Pons (tissue), 1 donor: ENCODE measurements around the gene PPP6C.
"Not testable (repeated sequence)": the region's sequence is repeated elsewhere in the genome, so short reads cannot be mapped to it uniquely, and the experiment has no call there.

Source experiments
- DNase-seq: peaks from one replicate; pipeline ENCODE4 v3.0.0-alpha.2; 2016; ENCODE audit warnings: low spot score

Gene PPP6C

DNA sequence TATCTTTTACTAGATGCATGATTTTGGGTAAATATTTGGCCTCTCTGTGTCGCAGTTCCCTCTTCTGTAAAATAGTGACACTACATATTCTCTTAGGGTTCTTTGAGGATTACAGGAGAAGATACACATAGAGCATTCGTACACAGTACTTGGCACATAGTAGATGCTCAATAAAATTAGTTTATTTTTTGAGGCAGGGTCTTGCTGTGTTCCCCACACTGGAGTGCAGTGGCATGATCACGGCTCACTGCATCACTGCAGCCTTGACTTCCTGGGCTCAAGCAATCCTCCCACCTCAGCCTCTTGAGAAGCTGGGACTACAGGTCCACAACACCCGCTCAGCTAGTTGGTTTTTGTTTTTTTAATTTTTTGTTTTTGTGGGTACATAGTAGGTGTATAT is 47.9 kb downstream of the PPP6C start:
- DNase-seq, result no peak

DNA sequence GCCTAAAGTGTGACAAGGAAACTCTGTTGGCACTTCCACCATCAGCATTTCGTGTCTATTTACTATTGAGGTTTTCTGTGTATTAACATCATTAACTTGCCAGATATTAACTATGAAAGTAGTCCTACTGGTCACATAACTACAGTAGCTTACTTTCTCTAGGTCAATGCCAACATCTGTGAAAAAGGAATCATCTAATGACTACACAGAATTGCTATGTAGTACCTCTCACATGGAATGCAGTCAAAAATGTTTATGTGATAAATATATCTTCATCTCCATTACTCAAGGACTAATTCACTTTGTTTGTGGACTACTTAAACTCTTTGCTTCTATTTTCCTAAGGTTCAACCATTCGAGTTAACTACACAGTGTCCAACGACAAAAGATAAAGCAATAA is 48.4 kb downstream of the PPP6C start:
- DNase-seq, result no peak

DNA sequence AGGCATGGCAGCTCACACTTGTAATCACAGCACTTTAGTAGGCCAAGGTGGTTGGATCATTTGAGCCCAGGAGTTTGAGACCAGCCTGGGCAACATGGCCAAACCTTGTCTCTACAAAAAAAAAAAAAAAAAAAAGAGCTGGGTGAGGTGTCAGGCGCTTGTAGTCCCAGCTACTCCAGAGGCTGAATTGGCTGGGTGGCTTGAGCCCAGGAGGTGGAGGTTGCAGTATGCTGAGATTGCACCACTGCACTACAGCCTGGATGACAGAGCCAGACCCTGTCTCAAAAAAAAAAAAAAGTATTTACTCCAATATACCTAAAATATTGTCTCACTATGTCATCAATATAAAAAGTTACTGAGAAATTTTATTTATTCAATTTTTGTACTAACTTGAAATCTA is 49.0 kb downstream of the PPP6C start:
- DNase-seq, result no peak

DNA sequence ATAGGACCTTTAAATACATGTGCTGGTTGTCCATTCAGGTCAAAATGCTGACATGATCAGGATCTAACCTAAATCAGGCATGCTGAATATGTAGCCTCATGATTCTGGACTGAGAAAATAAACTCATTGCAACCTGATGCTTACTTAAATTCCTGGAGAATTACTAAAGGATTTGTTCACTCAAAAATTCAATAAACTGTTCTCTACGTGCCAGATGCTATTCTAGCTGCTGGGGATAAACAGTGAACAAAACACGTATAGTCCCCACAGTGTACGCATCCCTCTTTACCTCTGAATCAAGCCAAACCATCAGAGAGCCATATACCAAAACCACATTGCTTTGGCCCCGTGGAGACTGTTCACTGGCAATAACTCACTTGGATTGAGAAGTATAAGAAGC is 52.4 kb downstream of the PPP6C start:
- no peak for DNase-seq

DNA sequence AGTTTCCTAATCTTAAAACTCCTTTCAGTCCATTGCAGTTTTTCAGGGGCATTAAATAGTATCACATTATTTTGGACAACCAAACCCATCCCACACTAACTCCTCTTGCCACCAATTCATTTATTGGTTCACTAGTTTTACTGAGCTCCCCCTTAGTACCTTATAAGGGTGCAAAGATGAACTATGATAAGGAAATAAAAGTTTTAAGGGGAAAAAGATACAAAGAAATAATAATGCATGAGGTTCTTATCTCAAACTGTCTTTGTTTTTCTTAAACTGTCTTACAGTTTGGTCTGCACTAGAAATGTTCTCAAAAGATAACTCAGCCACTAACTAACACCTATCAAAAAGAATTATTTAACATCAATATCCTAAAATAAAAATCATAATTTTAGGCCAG is 54.6 kb downstream of the PPP6C start:
- no peak for DNase-seq

DNA sequence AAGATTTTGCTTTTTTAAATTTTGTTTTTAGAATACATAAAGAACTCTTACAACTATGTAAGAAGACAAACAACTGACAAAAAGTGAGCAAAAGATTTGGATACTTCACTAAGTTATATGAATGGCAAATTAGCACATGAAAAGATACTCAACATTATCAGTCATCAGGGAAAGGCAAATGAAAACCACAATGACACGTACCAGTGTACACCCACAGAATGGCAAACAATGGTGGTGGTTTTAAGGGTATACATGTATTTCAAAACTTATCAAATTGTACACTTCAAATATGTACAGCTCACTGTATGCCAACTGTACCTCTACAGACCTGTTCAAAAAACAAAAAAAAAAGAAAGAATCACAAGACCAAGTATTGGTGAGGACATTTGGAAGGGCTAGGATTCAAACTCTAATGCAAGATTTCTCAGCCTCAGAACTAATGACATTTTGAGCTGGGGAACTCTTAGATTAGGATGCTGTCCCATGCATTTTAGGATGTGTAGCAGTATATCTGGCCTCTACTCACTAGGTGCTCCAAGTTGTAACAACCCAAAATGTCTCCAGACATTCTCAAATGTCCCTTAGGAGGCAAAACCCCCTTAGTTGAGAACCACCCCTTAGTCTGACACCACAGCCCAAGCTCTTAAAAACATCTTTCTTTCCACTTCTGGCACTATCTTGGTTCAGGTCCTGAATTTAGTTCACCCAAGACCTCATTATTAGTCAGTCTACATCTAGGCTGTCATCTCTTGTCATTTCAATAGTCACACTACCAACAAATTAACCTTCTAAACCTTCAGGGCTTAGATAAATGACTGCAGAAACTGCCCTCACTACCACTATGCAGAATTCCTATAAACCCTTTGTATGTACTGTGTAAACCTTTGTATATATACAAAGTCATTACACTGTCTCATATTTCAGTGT is 55.9 kb downstream of the PPP6C start:
- DNase-seq, result no peak

DNA sequence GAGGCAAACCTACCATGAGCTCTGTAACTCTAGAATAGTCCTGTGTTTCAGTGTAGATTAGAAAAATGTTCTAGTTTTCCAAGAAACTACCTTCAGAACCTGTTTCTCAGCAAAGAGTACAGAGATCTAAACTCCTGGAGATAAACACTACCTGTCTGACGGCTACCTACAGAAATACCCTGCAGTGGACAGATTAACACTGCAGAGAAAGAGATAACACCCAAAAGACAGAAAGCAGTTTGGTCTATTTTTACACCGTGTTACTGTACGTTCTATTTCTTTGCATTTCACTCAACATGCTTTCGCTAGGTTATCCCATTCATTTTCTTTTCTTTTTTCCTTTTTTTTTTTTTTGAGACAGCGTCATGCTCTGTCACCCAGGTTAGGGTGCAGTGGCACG is 57.8 kb downstream of the PPP6C start:
- DNase-seq, result no peak

DNA sequence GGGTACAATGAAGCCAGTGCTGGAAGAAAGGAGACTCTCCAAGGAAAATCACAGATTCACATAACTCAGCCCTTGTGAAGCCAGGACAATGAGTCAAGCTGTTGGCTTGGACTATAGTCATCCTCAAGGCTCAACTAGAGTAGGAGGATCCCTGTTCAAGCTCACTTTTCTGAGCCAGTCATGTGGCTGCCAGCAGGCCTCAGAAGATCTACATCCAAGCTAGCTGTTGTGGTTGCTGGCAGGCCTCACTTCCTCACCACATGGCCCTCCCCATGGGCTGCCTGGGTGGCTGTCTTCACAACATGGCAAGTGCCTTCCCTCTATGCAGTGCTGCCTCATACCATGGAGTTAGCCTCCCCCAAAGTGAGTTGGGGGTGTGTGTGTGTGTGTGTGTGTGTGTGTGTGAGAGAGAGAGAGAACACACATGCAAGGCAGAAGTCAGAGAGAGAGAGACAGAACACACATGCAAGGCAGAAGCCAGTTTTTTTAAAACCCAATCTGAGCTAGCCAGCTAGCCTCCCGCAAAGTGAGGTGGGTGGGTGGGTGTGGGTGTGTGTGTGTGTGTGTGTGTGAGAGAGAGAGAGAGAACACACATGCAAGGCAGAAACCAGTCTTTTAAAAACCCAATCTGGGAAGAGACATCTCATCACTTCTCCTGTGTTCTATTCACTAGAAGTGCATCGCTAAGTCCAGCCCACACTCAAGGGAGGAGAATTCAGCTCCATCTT is 63.4 kb downstream of the PPP6C start:
- peak; percentile 79 for DNase-seq

DNA sequence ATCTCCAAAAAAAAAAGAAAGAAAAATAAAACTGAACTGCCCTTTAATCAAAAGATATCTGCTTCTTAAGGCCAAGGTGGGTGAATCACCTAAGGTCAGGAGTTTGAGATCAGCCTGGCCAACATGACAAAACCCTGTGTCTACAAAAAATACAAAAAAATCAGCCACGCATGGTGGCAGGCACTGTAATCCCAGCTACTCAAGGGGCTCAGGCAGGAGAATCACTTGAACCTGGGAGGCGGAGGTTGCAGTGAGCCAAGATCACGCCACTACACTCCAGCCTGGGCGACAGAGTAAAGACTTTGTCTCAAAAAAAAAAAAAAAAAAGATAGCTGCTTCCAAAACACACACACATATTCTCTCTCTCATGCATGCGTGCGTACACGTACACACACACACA is 64.1 kb downstream of the PPP6C start:
- DNase-seq, result no peak

DNA sequence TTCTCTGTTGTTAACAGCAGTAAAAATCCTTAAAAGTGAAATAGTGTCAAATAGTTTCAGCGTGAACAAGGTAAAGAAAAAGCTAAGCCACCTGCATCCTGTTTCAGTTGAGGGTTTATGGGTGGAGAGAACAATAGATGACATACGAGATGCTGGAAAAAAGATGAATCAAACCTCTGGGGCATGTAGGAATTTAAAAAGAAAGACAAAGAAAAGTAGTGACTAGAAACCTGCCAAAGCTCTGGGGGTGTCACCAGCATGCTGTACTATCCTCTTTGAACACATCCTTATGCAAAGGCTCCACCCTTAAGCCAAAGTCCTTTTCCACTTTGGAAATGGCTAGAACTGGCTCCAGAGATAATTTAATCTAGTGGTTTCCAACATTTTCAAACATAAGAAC is 68.5 kb downstream of the PPP6C start:
- DNase-seq, result no peak

DNA sequence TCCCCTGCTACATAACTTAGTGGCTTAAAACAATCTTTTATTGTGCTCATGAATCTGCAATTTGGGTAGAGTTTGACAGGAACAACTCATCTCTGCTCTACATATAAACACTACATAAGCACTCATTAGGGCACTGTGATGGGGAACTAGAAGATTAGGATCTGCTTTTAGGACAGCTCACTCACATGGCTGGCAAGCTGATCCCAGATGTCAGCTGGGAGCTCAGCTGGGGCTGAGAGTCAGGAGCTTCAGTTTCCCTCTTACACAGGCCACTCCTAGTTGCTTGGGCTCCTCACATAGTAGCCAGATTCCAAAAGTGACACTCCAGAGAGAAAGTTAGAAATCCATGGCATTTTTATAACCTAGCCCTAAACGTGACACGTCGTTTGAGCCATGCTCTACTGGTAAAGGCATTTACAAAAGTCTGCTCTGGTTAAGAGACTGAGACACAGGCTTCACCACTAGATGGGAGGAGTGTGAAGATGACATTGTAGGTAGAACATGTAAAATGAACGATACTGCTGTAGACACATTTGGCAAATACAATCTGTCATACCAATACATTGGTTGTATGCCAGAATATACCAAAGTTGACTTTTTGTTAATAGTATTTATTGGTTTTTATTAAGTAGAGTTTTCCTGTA is 69.8 kb downstream of the PPP6C start:
- DNase-seq, result no peak

DNA sequence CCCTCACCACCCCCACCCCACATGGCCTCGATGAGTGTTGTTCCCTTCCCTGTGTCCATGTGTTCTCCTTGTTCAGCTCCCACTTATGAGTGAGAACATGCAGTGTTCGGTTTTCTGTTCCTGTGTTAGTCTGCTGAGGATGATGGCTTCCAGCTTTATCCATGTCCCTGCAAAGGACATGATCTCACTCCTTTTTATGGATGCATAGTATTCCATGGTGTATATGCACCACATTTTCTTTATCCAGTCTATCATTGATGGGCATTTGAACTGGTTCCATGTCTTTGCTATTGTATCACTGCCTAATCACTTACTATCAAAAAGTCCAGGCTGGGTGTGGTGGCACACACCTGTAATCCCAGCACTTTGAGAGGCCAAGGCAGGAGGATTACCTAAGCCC is 70.9 kb downstream of the PPP6C start:
- DNase-seq, result not testable (repeated sequence)

DNA sequence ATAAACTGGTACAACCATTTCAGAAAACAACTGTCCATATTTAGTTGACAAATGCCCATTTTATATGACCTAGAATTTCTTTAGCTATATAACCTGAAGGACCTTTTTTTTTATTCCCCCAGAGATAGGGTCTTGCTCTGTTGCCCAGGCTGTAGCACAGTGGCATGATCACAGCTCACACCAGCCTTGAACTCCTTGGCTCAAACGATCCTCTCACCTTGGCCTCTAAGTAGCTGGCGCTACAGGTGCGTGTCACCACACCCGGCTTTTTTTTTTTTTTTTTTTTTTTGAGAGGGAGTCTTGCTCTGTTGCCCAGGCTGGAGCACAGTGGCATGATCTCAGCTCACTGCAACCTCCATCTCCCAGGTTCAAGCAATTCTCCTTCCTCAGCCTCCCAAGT is 75.1 kb downstream of the PPP6C start:
- not testable (repeated sequence) for DNase-seq

DNA sequence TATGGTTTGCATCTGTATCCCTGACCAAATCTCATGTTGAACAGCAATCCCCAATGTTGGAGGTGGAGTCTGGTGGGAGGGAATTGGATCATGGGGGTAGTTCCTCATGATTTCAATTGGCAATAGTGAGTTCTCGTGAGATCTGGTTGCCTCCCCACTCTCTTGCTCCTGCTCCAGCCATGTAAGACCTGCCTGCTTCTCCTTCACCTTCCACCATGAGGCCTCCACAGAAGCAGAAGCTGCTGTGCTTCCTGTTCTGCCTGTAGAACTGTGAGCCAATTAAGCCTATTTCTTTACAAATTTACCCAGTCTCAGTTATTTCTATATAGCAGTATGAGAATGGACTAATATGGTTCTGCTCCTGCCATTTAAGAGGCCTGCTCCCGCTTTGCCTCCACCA is 79.1 kb downstream of the PPP6C start:
- no peak for DNase-seq

DNA sequence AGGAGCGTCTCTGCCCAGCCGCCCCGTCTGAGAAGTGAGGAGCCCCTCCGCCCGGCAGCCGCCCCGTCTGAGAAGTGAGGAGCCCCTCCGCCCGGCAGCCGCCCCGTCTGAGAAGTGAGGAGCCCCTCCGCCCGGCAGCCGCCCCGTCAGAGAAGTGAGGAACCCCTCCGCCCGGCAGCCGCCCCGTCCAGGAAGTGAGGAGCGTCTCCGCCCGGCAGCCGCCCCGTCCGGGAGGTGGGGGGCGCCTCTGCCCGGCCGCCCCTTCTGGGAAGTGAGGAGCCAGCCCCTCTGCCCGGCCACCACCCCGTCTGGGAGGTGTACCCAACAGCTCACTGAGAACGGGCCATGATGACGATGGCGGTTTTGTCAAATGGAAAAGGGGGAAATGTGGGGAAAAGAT is 81.1 kb downstream of the PPP6C start:
- DNase-seq, result not testable (repeated sequence)

DNA sequence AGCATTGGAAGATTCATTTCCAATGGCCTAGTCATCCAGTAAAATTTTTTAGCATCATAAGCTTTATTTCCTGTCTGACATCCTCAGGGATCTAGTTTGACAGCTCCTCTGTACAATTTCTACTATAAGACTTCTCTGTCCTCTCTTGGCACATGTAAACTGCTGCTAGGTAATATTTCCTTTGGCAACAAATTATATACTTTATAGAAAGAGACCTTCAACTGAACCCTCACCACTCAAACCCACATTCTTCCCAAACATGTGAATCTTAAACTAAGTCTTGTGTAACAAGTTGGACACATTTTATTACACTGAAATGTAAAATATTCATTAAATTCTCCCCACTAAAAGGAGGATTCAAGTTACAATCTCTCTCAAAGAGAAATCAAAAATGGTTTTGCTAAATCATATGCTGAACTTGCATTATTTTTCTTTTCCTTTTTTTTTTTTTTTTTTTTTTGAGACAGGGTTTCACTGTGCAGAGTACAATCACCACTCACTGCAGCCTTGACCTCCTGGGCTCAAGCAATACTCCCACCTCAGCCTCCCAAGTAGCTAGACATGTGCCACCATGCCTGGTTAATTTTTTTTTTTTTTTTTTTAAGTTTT is 83.2 kb downstream of the PPP6C start:
- no peak for DNase-seq

DNA sequence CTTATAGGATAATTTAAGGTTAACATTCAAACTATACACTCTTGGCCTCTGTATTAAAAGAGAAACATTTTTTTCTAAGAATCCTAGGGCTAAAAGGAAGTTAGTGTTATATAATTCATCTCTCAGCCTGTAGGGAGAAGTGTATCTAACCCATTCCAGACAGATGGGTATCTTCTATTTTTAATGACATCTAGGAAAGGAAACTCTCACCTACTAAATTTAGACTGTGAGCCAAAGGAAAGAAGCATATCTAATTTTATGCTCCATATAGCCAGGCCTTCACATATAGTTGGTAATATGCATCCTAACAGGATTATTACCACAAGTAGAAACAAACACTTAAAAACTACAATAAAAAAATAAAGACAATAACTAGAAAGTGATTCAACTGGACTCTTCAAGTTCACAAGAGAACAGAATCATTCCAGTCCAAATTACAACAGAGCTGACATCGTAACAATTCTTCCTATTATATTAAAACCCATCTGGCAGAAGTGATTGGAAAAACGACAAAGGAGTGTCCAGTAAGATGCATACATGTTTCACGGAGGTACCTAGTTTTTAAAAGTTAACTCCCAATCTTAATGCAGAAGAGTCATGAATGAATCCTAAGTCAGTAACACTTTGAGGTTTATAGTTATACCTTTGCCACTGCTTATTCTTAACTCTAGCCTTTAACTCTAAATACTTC is 85.7 kb downstream of the PPP6C start:
- DNase-seq, result no peak

DNA sequence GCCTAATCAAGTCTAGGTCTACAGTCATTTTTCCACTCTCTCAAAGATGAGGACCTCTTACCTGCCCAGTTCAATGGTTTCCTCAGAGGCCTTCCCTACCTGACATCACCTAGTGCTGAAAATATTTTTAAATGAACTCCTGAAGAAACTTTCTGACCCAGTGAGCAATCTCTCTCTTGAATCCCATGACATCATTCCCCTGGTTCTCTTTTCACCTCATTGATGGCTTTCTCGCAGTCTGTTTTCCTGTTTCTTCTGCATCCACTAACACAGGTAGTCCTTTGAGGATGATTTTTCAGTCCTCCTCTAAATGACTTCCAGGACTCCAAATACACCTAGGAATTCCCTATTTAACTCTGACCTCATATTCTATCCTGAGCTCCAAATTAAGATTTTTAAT is 86.6 kb downstream of the PPP6C start:
- DNase-seq, result no peak

DNA sequence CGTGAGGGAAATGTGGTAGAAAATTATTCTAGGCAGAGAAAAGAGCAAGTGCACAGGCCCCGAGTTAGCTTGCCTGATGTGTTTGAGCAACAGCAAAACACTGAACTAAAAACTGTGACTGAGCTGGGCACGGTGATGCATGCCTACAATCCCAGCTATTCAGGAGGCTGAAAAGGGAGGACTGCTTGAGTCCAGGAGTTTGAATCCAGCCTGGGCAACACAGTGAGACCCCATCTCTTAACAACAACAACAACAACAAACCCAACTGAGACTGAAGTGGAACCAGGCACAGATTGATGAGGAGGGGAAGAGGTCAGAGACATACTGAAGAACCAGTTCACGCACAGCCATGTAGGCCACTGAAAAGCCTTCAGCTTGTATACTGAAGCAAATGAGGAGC is 88.8 kb downstream of the PPP6C start:
- no peak for DNase-seq

DNA sequence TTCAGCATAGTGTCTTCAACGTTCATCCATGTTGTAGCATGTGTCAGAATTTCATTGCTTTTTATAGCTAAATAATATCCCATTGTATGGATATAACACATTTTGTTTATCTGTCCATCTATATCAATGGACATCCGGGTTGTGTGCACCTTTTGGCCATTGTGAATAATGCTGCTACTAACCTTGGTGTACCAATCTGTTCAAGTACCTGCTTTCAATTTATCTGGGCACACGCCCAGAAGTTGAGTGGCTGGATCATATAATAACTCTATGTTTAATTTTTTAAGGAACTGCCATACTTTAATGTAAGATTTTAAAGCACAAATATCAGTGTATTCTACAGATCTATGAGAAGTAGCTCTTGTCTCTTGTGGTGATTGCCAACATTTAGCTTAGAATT is 89.8 kb downstream of the PPP6C start:
- no peak for DNase-seq
